ENCODE data around the gene VOPP1.

GRCh38 chr7:55499591-55499990 lies 72.7 kb downstream of the VOPP1 start:
- TF ChIP-seq, protein P1, sequence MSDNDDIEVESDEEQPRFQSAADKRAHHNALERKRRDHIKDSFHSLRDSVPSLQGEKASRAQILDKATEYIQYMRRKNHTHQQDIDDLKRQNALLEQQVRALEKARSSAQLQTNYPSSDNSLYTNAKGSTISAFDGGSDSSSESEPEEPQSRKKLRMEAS (IDR thresholded peaks at IDR 0.05; ENCODE audit: low read depth, low read length): no peak
- TF ChIP-seq, protein P2, sequence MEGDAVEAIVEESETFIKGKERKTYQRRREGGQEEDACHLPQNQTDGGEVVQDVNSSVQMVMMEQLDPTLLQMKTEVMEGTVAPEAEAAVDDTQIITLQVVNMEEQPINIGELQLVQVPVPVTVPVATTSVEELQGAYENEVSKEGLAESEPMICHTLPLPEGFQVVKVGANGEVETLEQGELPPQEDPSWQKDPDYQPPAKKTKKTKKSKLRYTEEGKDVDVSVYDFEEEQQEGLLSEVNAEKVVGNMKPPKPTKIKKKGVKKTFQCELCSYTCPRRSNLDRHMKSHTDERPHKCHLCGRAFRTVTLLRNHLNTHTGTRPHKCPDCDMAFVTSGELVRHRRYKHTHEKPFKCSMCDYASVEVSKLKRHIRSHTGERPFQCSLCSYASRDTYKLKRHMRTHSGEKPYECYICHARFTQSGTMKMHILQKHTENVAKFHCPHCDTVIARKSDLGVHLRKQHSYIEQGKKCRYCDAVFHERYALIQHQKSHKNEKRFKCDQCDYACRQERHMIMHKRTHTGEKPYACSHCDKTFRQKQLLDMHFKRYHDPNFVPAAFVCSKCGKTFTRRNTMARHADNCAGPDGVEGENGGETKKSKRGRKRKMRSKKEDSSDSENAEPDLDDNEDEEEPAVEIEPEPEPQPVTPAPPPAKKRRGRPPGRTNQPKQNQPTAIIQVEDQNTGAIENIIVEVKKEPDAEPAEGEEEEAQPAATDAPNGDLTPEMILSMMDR (IDR thresholded peaks at IDR 0.05; ENCODE audit: low read depth, low read length): no peak
- no peak for TF ChIP-seq POLR2A (IDR thresholded peaks at IDR 0.05; ENCODE audit: extremely low read depth, insufficient read length)
- TF ChIP-seq MYC (IDR thresholded peaks at IDR 0.05; ENCODE audit: low read depth, low read length): no peak

All from NB4 (cell line).